B cell (primary cell): ENCODE measurements around the gene AOAH.

Experiments used
- CTCF ChIP-seq: fragments of 200-600 bp; IDR thresholded peaks from one replicate; pipeline ENCODE4 v1.8.0; 2022; ENCODE audit warnings: antibody characterized with exemption, mild to moderate bottlenecking
- EZH2 ChIP-seq: IDR thresholded peaks from 2 replicates; pipeline ENCODE4 v1.6.1; 2012; ENCODE audit warnings: borderline replicate concordance, low read depth, mild to moderate bottlenecking, moderate library complexity, low read length; ENCODE audit not compliant: insufficient read depth, poor library complexity, severe bottlenecking

- no peak for TF ChIP-seq CTCF
- TF ChIP-seq EZH2: no peak
Observed at GRCh38 chr7:36496576-36496975, 227.7 kb downstream of the AOAH start.
